K562 (cell line): ENCODE data around the gene SLCO2A1. TPM values are rescaled to one million over a fixed set of nuclear protein-coding genes. Genes with fewer than 3 reads are reported as not detected.

Source experiments
- ESRRB ChIP-seq: fragments of 250-450 bp; sonication (Bioruptor Pico); IDR thresholded peaks from 2 replicates; pipeline ENCODE4 v1.5.0; 2020; ENCODE audit warnings: mild to moderate bottlenecking, moderate library complexity, borderline replicate concordance
- HMGN3 ChIP-seq: IDR thresholded peaks from 2 replicates; pipeline ENCODE4 v1.6.1; 2011; ENCODE audit warnings: borderline replicate concordance, low read depth, mild to moderate bottlenecking, mixed read lengths, low read length; ENCODE audit not compliant: insufficient read length; ENCODE audit errors: extremely low read depth
- PCBP1 ChIP-seq: fragments of 200-400 bp; formaldehyde crosslinking; IDR thresholded peaks from 2 replicates; pipeline ENCODE4 v1.6.1; 2018; ENCODE audit warnings: mild to moderate bottlenecking, low read depth, low read length; ENCODE audit not compliant: poor library complexity, severe bottlenecking
- polyA plus RNA-seq, 8 experiments: library from polyadenylated mRNA; depleted of rRNA in 4 of 8; stranded (reverse) in 5 of 8; unstranded in 3 of 8; fragments of >200 nt; fragmentation: Nextera tagmentation in 2 of 8; fragmentation: Illumina TruSeq in 1 of 8; extraction: Ambion mirVana in 2 of 8; extraction: Trizol in 1 of 8; gene quantifications; 2 replicates each; pipeline versions ENCODE4 v1.2.1 to v1.2.3, GENCODE V29; 2011 to 2014; ENCODE audit warnings: inconsistent platforms in 1 of 8, missing spikeins in 1 of 8
- total RNA-seq, 7 experiments: library from RNA; depleted of rRNA in 6 of 7; stranded (reverse); fragments of >200 nt in 6 of 7; fragmentation: Illumina TruSeq in 2 of 7; extraction: Trizol in 2 of 7; gene quantifications; 2 replicates each; pipeline versions ENCODE4 v1.2.1 to v1.2.3, GENCODE V29; 2011 to 2021; ENCODE audit warnings: low replicate concordance in 1 of 7
- TF ChIP-seq, protein P1 (sequence below): fragments of 450-650 bp; IDR thresholded peaks from 2 replicates; pipeline ENCODE4 v1.6.1; 2016; ENCODE audit warnings: mild to moderate bottlenecking, moderate library complexity
- TF ChIP-seq, protein P2 (sequence below): IDR thresholded peaks from 3 replicates; pipeline ENCODE4 v1.6.1; 2011; ENCODE audit warnings: borderline replicate concordance, mild to moderate bottlenecking, moderate library complexity; ENCODE audit not compliant: insufficient read length; ENCODE audit errors: extremely low read depth
- TF ChIP-seq, protein P3 (sequence below): fragments of 450-650 bp; IDR thresholded peaks from 2 replicates; pipeline ENCODE4 v1.6.1; 2016; ENCODE audit warnings: borderline replicate concordance

The SLCO2A1 gene
- total and polyA plus RNA-seq, 9 of the 15 experiments (the other 6 are each of a cell fraction or from before 2014, with no cell fraction given), result 0.16 to 1.0 TPM; not detected in 7

DNA sequence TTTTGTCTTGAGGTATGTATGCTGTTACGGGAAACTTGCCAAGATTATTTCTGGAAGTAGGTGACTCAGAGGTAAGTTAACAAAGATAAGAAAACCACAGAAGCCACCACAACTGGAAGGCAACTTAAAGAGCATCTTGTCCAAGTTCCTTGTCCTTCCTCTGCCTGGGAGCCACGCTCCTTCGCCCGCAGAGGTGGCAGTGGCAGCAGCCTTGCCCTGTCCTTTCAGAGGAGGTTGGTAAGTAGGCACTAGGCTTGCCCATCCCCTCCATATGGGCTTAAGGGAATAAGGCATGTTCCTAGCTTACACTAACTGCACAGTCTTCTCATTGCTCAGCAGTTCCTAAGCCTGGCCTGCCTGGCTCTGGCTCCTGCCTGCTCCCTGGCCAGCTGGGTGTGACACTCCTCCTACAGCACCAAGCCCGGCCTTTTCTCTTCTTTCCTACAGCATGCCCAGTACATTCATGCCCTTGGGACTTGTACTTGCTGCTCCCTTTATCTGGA lies 86.0 kb downstream of the SLCO2A1 start (continued):
- TF ChIP-seq, protein P1, sequence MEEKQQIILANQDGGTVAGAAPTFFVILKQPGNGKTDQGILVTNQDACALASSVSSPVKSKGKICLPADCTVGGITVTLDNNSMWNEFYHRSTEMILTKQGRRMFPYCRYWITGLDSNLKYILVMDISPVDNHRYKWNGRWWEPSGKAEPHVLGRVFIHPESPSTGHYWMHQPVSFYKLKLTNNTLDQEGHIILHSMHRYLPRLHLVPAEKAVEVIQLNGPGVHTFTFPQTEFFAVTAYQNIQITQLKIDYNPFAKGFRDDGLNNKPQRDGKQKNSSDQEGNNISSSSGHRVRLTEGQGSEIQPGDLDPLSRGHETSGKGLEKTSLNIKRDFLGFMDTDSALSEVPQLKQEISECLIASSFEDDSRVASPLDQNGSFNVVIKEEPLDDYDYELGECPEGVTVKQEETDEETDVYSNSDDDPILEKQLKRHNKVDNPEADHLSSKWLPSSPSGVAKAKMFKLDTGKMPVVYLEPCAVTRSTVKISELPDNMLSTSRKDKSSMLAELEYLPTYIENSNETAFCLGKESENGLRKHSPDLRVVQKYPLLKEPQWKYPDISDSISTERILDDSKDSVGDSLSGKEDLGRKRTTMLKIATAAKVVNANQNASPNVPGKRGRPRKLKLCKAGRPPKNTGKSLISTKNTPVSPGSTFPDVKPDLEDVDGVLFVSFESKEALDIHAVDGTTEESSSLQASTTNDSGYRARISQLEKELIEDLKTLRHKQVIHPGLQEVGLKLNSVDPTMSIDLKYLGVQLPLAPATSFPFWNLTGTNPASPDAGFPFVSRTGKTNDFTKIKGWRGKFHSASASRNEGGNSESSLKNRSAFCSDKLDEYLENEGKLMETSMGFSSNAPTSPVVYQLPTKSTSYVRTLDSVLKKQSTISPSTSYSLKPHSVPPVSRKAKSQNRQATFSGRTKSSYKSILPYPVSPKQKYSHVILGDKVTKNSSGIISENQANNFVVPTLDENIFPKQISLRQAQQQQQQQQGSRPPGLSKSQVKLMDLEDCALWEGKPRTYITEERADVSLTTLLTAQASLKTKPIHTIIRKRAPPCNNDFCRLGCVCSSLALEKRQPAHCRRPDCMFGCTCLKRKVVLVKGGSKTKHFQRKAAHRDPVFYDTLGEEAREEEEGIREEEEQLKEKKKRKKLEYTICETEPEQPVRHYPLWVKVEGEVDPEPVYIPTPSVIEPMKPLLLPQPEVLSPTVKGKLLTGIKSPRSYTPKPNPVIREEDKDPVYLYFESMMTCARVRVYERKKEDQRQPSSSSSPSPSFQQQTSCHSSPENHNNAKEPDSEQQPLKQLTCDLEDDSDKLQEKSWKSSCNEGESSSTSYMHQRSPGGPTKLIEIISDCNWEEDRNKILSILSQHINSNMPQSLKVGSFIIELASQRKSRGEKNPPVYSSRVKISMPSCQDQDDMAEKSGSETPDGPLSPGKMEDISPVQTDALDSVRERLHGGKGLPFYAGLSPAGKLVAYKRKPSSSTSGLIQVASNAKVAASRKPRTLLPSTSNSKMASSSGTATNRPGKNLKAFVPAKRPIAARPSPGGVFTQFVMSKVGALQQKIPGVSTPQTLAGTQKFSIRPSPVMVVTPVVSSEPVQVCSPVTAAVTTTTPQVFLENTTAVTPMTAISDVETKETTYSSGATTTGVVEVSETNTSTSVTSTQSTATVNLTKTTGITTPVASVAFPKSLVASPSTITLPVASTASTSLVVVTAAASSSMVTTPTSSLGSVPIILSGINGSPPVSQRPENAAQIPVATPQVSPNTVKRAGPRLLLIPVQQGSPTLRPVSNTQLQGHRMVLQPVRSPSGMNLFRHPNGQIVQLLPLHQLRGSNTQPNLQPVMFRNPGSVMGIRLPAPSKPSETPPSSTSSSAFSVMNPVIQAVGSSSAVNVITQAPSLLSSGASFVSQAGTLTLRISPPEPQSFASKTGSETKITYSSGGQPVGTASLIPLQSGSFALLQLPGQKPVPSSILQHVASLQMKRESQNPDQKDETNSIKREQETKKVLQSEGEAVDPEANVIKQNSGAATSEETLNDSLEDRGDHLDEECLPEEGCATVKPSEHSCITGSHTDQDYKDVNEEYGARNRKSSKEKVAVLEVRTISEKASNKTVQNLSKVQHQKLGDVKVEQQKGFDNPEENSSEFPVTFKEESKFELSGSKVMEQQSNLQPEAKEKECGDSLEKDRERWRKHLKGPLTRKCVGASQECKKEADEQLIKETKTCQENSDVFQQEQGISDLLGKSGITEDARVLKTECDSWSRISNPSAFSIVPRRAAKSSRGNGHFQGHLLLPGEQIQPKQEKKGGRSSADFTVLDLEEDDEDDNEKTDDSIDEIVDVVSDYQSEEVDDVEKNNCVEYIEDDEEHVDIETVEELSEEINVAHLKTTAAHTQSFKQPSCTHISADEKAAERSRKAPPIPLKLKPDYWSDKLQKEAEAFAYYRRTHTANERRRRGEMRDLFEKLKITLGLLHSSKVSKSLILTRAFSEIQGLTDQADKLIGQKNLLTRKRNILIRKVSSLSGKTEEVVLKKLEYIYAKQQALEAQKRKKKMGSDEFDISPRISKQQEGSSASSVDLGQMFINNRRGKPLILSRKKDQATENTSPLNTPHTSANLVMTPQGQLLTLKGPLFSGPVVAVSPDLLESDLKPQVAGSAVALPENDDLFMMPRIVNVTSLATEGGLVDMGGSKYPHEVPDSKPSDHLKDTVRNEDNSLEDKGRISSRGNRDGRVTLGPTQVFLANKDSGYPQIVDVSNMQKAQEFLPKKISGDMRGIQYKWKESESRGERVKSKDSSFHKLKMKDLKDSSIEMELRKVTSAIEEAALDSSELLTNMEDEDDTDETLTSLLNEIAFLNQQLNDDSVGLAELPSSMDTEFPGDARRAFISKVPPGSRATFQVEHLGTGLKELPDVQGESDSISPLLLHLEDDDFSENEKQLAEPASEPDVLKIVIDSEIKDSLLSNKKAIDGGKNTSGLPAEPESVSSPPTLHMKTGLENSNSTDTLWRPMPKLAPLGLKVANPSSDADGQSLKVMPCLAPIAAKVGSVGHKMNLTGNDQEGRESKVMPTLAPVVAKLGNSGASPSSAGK, result no peak
- no peak for TF ChIP-seq HMGN3
- TF ChIP-seq, protein P2, sequence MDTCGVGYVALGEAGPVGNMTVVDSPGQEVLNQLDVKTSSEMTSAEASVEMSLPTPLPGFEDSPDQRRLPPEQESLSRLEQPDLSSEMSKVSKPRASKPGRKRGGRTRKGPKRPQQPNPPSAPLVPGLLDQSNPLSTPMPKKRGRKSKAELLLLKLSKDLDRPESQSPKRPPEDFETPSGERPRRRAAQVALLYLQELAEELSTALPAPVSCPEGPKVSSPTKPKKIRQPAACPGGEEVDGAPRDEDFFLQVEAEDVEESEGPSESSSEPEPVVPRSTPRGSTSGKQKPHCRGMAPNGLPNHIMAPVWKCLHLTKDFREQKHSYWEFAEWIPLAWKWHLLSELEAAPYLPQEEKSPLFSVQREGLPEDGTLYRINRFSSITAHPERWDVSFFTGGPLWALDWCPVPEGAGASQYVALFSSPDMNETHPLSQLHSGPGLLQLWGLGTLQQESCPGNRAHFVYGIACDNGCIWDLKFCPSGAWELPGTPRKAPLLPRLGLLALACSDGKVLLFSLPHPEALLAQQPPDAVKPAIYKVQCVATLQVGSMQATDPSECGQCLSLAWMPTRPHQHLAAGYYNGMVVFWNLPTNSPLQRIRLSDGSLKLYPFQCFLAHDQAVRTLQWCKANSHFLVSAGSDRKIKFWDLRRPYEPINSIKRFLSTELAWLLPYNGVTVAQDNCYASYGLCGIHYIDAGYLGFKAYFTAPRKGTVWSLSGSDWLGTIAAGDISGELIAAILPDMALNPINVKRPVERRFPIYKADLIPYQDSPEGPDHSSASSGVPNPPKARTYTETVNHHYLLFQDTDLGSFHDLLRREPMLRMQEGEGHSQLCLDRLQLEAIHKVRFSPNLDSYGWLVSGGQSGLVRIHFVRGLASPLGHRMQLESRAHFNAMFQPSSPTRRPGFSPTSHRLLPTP, result no peak
- no peak for TF ChIP-seq PCBP1
- TF ChIP-seq ESRRB (CRISPR knock-in tag), result no peak
- TF ChIP-seq, protein P3, sequence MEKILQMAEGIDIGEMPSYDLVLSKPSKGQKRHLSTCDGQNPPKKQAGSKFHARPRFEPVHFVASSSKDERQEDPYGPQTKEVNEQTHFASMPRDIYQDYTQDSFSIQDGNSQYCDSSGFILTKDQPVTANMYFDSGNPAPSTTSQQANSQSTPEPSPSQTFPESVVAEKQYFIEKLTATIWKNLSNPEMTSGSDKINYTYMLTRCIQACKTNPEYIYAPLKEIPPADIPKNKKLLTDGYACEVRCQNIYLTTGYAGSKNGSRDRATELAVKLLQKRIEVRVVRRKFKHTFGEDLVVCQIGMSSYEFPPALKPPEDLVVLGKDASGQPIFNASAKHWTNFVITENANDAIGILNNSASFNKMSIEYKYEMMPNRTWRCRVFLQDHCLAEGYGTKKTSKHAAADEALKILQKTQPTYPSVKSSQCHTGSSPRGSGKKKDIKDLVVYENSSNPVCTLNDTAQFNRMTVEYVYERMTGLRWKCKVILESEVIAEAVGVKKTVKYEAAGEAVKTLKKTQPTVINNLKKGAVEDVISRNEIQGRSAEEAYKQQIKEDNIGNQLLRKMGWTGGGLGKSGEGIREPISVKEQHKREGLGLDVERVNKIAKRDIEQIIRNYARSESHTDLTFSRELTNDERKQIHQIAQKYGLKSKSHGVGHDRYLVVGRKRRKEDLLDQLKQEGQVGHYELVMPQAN, result no peak
